GM18909 (cell line): ENCODE data around the gene HOMER2.

Source experiments
- ATAC-seq: cut with Tn5 transposase; IDR thresholded peaks from one replicate; pipeline ENCODE4 v1.9.1; 2021; ENCODE audit warnings: mild to moderate bottlenecking; ENCODE audit not compliant: unreplicated experiment, poor library complexity

HOMER2 gene

DNA sequence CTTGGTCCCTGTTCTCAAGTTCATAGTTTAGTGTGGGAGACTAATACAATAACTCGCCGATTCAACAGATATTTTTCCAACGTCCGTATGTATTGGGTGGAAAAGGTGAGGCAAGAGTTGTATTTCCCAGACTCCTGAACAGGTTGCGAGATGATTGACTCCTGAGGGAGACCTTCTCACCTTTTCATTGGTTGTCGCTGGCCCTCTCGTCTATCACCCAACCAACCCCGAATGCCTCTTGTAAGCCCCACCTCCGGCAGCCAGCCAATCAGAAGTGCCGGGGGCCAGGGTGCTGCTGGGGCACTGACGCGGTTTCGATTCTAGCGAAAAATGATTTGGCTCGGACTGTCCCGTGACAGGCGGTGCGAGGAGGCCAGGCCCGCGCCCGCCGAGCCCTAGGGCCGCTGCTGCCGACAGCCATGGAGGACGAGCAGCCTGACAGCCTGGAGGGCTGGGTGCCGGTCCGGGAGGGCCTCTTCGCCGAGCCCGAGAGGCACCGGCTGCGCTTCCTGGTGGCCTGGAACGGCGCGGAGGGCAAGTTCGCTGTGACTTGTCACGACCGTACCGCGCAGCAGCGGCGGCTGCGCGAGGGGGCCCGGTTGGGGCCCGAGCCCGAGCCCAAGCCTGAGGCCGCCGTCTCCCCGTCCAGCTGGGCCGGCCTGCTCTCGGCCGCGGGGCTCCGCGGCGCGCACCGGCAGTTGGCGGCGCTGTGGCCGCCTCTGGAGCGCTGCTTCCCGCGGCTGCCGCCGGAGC lies 143.0 kb downstream of the HOMER2 start, which contains the start of gene WHAMM:
TSS of gene WHAMM (plus strand) at position 321 of the 753 bp plus-strand sequence. CDS start at position 420, 99 bp downstream.
- peak; percentile 88 for ATAC-seq

DNA sequence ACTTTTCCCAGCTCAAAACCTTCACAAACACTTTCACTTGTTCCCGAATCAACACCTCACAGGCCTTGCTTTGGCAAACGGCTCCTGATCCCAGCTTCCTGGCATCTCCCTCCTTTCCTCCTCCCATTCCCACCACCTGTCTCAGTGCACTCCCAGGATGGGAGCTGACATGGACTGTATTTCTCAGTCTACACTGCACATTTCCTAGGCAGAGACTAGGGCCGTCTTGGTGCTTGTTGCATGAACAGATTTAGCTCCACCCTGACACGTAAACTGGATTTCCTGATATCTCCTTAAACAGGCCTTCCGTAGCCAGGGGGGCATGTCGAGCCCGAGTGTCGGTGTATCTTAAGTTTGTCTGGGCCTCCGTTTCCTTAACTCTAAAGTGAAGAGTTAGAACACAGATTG lies 143.9 kb downstream of the HOMER2 start:
- no peak for ATAC-seq

DNA sequence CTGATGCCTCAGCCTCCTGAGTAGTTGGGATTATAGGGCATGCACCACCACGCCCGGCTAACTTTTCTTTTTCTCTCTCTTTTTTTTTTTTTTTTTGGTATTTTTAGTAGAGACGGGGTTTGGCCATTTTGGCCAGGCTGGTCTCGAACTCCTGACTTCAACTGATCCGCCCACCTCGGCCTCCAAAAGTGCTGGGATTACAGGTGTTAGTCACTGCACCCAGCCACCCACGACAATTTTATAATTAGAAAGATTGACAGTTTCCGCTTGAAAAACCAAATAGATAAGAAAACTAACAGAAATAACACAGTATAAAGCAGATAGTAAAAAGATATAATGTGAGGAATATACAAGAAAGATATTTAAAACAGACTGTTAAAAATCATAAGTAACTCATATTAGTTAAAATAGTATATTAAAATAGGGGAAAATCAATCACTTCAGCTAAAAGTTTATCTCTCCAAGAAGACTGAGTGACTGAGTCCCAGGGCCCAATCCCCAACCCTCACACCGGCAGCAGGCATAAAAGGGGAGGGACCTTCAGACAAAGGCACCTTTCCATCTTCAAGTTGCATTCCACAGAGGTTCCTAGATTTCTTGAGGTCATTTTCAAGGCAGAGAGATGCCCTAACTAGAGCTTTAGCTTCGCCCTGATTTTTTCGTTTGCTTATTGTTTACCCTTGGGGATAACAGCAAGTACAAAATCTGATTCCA lies 144.4 kb downstream of the HOMER2 start:
- no peak for ATAC-seq

DNA sequence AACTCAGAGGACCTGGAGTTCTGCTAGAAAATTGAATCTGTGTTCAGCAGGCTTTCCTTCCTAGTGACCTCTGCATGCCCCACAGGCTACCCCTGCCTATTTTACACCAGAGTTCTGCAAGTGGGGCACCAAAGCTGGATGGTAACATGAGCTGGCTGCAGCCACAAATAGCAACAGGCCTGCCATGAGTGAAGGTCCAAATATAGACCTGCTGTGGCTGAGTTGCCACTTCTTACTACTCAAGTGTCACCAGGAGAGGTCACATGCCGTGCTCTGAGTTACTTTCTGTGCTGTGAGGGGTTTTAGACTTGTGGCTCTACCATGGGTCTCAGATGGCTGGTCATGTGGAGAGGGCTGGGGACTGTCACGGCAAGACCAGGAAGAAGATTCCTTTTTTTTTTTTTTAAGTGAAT lies 146.5 kb downstream of the HOMER2 start, which contains the start of gene FSD2:
TSS of gene FSD2 (minus strand) at position 76 of the 413 bp plus-strand sequence. CDS start 18,679 bp downstream, outside the sequence.
- peak; percentile 61 for ATAC-seq

DNA sequence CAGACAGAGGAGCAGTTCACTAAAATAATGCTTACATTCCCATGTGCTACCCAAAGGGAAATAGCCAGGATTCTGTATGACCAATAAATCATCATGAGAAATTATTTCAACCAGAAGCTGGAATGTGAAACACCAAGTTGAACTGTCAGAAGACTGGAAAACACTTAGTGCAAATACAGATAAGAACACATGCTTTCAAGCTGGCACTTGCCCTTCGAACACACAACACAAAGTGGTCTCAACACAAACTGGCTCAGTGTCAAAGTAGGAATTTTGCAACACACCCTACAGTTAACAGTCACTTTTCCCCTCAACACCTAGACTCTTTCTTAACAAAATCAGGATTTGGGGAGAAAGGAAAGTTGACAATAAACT lies 148.0 kb downstream of the HOMER2 start:
- no peak for ATAC-seq

DNA sequence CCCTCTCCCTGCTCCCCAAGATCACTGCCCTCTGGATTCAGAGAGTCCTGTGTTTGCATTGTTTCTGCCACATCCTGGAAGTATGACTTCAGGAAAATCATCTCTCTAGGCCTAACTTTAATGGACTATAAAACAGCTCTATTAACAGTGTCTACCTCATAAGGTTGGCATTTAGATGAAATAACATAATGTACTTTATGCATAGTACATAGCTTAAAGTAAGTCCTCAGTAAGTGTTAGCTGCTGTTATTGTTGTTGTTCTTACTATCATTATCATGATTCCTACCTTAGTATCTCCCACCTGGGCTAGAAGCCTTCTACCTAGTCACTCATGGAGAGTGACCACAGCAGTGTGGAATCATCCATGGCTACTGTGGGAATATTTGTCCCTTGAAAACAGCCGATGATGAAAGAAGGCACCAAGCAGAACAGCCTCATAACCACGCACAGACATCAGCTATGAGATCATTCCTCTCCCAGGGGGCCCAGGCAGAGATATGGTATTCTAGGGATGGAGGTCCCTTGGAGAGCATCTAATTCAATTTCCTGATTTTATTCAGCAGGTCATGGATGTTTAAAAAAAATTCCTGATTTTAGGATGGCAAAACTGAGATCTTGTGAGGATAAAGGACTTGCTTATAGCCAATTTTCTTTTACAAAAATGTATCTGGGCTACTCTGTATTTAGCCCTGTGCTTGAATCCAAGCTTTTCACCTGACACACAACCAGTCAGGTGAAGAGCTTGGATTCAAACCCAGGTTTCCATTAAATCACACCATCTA lies 148.5 kb downstream of the HOMER2 start:
- ATAC-seq, result no peak

DNA sequence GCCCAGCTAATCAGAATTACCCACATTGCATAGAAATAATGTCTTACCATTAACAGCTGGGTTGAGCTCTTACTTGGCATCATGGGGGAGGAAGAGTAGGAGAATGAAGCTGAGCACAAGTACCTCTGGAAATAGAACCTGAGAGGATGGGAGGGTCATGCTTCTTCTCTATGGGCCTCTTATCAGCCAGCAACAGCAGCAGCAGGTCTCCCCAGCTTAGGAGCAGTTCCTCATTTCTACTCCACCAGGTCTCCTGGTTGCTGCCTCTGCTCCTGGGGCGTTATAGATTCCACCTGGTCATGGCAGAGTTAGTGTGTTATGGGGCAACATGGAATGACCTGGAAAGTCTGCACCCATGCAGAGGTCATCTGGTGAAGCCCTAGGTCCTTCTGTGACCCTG lies 150.0 kb downstream of the HOMER2 start:
- ATAC-seq, result no peak

DNA sequence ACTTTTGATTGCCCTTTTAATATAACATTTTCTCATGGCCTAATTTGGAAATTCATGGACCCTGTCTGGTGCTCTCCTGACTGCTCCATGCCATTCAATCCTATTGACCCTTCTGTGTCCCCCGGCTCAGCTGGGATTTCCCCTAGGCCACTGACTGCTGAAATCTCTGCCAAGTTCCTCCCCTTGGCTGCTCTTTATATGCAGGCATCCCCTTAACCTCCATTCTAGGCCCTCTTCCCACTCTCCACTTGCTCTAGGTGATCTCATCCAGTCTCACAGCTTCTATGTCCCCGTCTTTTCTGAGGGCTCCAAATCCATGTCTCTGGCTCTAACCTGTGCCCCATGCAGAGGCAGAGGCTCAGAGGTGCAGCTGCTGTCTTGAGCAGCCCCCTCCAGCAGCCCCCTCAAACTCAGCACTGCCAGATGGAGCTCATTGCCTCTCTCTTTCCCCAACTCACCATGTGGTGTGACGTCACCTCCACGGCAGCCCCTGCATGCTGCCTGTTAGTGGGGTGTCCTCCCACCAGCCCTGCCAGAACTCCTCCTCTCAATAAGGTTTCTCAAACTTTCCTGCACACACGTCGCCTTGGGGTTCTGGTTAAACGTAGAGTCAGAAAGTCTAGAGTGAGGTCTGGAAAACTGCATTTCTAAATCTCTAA lies 153.2 kb downstream of the HOMER2 start:
- ATAC-seq, result no peak
